CD4-positive, alpha-beta T cell (primary cell): ENCODE results near the gene FUT8. TPM values are rescaled to one million over a fixed set of nuclear protein-coding genes. Genes with fewer than 3 reads are reported as not detected.

Experiments used
- ATAC-seq: fragments of 200-7000 bp; cut with Tn5 transposase; one replicate; pipeline ENCODE4 v1.10.0; 2022; ENCODE audit warnings: mild to moderate bottlenecking; ENCODE audit not compliant: poor library complexity
- CTCF ChIA-PET: fragments of 350-600 bp; sonication (Branson Sonifier 250); formaldehyde crosslinking; loops from one replicate; lab custom pipeline; 2021; ENCODE audit warnings: antibody characterized with exemption, inconsistent platforms; lab: Charles Lee
- POLR2A ChIA-PET: fragments of 350-600 bp; sonication (Branson Sonifier 250); formaldehyde crosslinking; loops from one replicate; lab custom pipeline; 2021; ENCODE audit warnings: antibody characterized with exemption, inconsistent platforms; lab: Charles Lee
- DNase-seq, 14 experiments: peaks; one replicate each; pipeline ENCODE4 v3.0.0-alpha.2; 2013 to 2020; ENCODE audit warnings: mixed read lengths in 2 of 14
- H3K27ac ChIP-seq, 2 donors: one replicate each; pipeline versions ENCODE4 v1.5.1 to v1.7.0; 2013; ENCODE audit warnings: low read length in 2 of 2, low read depth in 1 of 2, mild to moderate bottlenecking in 1 of 2
- H3K27me3 ChIP-seq, 2 experiments: 1 replicate in 1 of 2; 2 replicates in 1 of 2; pipeline versions ENCODE4 v1.6.1 to v1.7.0; 2013; ENCODE audit warnings: low read length in 2 of 2, control low read depth in 1 of 2, mild to moderate bottlenecking in 1 of 2, moderate library complexity in 1 of 2; ENCODE audit not compliant: insufficient read depth in 2 of 2, control insufficient read depth in 1 of 2
- H3K36me3 ChIP-seq: one replicate; pipeline ENCODE4 v1.6.1; 2013; ENCODE audit warnings: low read length, control low read depth; ENCODE audit not compliant: insufficient read depth
- H3K4me1 ChIP-seq: one replicate; pipeline ENCODE4 v1.6.1; 2013; ENCODE audit warnings: low read length, control low read depth; ENCODE audit not compliant: insufficient read depth
- H3K4me3 ChIP-seq: one replicate; pipeline ENCODE4 v1.5.1; 2013; ENCODE audit warnings: mild to moderate bottlenecking, low read length, moderate library complexity
- H3K9me3 ChIP-seq, 2 experiments: 1 replicate in 1 of 2; 2 replicates in 1 of 2; pipeline versions ENCODE4 v1.6.1 to v1.7.0; 2013; ENCODE audit warnings: low read length in 2 of 2, mild to moderate bottlenecking in 2 of 2, control low read depth in 1 of 2, moderate library complexity in 1 of 2; ENCODE audit not compliant: control insufficient read depth in 1 of 2, insufficient read depth in 1 of 2
- H3K27ac Mint-ChIP-seq: one replicate; pipeline ENCODE4 v1.8.0; 2020; ENCODE audit warnings: mixed read lengths
- H3K27me3 Mint-ChIP-seq: one replicate; pipeline ENCODE4 v1.8.0; 2021; ENCODE audit warnings: mixed read lengths
- H3K36me3 Mint-ChIP-seq: one replicate; pipeline ENCODE4 v1.8.0; 2021; ENCODE audit warnings: low read depth, mixed read lengths
- H3K4me1 Mint-ChIP-seq: one replicate; pipeline ENCODE4 v1.8.0; 2021; ENCODE audit warnings: low read depth, mixed read lengths
- H3K4me3 Mint-ChIP-seq: one replicate; pipeline ENCODE4 v1.8.0; 2020; ENCODE audit warnings: mild to moderate bottlenecking, mixed read lengths
- H3K9me3 Mint-ChIP-seq: one replicate; pipeline ENCODE4 v1.8.0; 2020; ENCODE audit warnings: mixed read lengths
- intact Hi-C, 2 experiments: fragments of 100-400 bp; cut with DNase I in 1 of 2; cut with micrococcal nuclease in 1 of 2; formaldehyde crosslinking; loops; one replicate each; pipeline versions ENCODE4 v1.15.1 to v1.9.0; 2023 to 2025; cut with DNase I, micrococcal nuclease
- total RNA-seq, 174 experiments: library from RNA in 2 of 174; stranded (reverse) in 2 of 174; gene quantifications; one replicate each; pipeline ENCODE4 v1.2.3 and lab custom pipeline; 2021 to 2026
- TF ChIP-seq, protein P1 (sequence below): fragments of 200-600 bp; IDR thresholded peaks from one replicate; pipeline ENCODE4 v1.8.0; 2022; ENCODE audit warnings: antibody characterized with exemption, mild to moderate bottlenecking

Gene FUT8
- total RNA-seq, 2 experiments from 2014 or later, result 31.3 to 39.1 TPM

DNA sequence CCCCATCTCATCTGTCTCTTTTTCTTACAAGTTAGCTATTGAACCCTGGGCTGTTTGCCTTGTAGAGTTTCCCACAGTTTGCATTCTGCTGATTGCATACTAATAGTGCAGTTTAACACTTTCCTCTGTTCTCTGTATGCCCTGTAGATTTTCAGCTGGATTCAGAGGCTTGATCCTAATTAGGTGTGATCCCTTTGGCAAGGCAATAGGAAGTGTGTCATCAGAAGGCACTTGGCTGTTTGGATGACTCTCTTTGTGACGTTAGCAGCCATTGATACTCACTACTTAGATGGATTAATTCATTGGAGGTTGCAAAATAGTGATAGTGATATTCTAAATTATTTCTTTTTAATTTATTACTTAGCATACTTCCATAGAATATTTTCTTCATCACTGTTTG is 33.6 kb downstream of the FUT8 start:
- Histone ChIP-seq H3K27me3 (no peaks in the 10 kb centered on the region), H3K4me3 (no peak overlapping the region), H3K36me3 (no peaks in the 10 kb centered on the region), H3K9me3 (peaks cover under 1 to 14% of the 10 kb centered on the region in 2 experiments), H3K27ac (no peak overlapping the region), H3K4me1 (no peaks in the 10 kb centered on the region)
- Mint-ChIP-seq H3K27me3 (no peaks in the 10 kb centered on the region), H3K36me3 (peaks cover 51% of the 10 kb centered on the region), H3K27ac (no peak overlapping the region), H3K4me3 (no peak overlapping the region), H3K4me1 (peaks cover 32% of the 10 kb centered on the region), H3K9me3 (no peaks in the 10 kb centered on the region)
- ATAC-seq (no peak), DNase-seq (no peak)
- TF ChIP-seq, protein P1, sequence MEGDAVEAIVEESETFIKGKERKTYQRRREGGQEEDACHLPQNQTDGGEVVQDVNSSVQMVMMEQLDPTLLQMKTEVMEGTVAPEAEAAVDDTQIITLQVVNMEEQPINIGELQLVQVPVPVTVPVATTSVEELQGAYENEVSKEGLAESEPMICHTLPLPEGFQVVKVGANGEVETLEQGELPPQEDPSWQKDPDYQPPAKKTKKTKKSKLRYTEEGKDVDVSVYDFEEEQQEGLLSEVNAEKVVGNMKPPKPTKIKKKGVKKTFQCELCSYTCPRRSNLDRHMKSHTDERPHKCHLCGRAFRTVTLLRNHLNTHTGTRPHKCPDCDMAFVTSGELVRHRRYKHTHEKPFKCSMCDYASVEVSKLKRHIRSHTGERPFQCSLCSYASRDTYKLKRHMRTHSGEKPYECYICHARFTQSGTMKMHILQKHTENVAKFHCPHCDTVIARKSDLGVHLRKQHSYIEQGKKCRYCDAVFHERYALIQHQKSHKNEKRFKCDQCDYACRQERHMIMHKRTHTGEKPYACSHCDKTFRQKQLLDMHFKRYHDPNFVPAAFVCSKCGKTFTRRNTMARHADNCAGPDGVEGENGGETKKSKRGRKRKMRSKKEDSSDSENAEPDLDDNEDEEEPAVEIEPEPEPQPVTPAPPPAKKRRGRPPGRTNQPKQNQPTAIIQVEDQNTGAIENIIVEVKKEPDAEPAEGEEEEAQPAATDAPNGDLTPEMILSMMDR, result no peak
- intact Hi-C loops, result no loop called here
- ChIA-PET CTCF (no interaction called here), POLR2A (no interaction called here)

DNA sequence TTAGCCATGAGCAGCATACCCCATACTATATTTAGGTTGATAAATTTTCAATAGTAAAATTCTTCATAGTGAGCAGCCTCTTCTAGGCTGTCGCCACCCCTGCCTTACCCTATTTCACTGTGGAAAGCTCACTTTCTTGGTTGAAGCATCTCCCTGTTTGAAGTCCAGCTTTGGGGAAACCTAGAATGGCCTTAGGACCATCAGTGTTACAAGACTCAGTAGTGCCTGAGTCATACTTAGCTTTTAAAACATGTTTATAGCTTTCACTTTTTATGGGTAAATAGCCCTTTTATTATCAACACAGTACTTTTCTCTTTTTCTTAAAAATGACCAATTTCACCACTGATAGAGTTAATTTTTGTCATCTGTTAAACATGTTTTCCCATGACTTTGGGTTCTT is 37.1 kb downstream of the FUT8 start:
- DNase-seq, result no peak
- Mint-ChIP-seq H3K4me1 (peaks cover 44% of the 10 kb centered on the region), H3K36me3 (peaks cover 73% of the 10 kb centered on the region), H3K27ac (no peak overlapping the region), H3K27me3 (no peaks in the 10 kb centered on the region), H3K4me3 (no peak overlapping the region), H3K9me3 (peaks cover 1% of the 10 kb centered on the region)
- Histone ChIP-seq H3K9me3 (peaks cover 6 to 13% of the 10 kb centered on the region in 2 experiments), H3K4me3 (no peak overlapping the region), H3K27me3 (no peaks in the 10 kb centered on the region), H3K4me1 (no peaks in the 10 kb centered on the region), H3K36me3 (no peaks in the 10 kb centered on the region), H3K27ac (no peak overlapping the region)
- intact Hi-C loops, result no loop called here
- TF ChIP-seq, protein P1, result no peak
- ChIA-PET POLR2A (no interaction called here), CTCF (no interaction called here)
- ATAC-seq, result no peak

DNA sequence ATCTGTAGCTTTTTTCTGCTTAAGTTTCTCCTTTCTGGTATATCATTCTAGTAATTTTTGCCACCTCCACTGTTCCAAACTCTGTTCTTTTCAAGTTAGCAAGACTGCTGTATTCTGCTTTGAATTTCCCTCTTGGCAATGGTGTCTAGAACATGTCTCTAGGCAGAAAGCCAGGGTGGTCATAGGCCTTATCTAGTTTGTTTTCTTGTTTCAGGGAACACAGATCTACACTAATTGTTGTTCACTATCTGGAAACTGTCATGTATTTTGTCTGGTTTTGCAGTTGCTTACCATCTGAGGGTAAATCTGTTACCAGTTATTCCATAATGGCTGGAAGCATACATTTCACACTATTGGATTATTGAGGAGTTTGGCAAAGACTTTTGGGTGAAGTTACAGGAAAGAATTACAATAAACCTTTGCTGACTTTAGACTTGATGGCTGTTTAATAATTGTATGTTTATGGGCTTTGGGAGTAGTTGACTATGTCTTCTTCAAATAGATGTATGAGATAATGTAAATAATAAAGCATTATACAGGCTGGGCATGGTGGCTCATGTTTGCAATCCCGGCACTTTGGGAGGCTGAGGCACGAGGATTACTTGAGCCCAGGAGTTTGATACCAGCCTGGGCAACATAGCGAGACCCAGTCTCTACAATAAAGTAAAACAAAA is 41.4 kb downstream of the FUT8 start:
- H3K36me3 Mint-ChIP-seq, result peaks cover 82% of the 10 kb centered on the region
- CTCF ChIA-PET, result no interaction called here
- peaks cover 5% of the 10 kb centered on the region for H3K9me3 Mint-ChIP-seq
- DNase-seq, result no peak
- H3K27me3 ChIP-seq, result no peaks in the 10 kb centered on the region
- H3K4me1 ChIP-seq, result no peaks in the 10 kb centered on the region
- peaks cover 9 to 12% of the 10 kb centered on the region in 2 experiments for H3K9me3 ChIP-seq
- no peak overlapping the region for H3K4me3 Mint-ChIP-seq
- TF ChIP-seq, protein P1, result no peak
- no peaks in the 10 kb centered on the region for H3K27me3 Mint-ChIP-seq
- ATAC-seq, result no peak
- peaks cover 19% of the 10 kb centered on the region for H3K36me3 ChIP-seq
- H3K27ac ChIP-seq, result no peak overlapping the region
- intact Hi-C loops, result no loop called here
- no peak overlapping the region for H3K4me3 ChIP-seq
- H3K4me1 Mint-ChIP-seq, result peaks cover 33% of the 10 kb centered on the region
- H3K27ac Mint-ChIP-seq, result no peak overlapping the region
- POLR2A ChIA-PET, result no interaction called here
